ENCODE data around the gene ATP6V1E1. TPM values are rescaled to one million over a fixed set of nuclear protein-coding genes. Genes with fewer than 3 reads are reported as not detected.
A peak's percentile ranks its signal among the peaks of the same experiment; 100 is the strongest.
"Not testable (repeated sequence)": the region's sequence is repeated elsewhere in the genome, so short reads cannot be mapped to it uniquely, and the experiment has no call there.

The ATP6V1E1 gene
- total RNA-seq (121 TPM), polyA plus RNA-seq (138 TPM)
- long read RNA-seq, donor 1, partial matches to known transcripts: 0 of 4 reads
- long read RNA-seq, donor 1, other reads (novel, unspliced or antisense): 0 of 4 reads
- long read RNA-seq, donor 2, transcript ATP6V1E1-206 (2 exons, 832 nt): minor isoform, 5 of 45 reads
- long read RNA-seq, donor 2, transcript ATP6V1E1-201 (9 exons, 1,402 nt): major isoform, 35 of 45 reads
- long read RNA-seq, donor 2, partial matches to known transcripts: 0 of 45 reads
- long read RNA-seq, donor 2, other reads (novel, unspliced or antisense): 0 of 45 reads
- long read RNA-seq, donor 3, transcript ATP6V1E1-201 (9 exons, 1,402 nt): major isoform, 60 of 70 reads
- long read RNA-seq, donor 3, partial matches to known transcripts: 0 of 70 reads
- long read RNA-seq, donor 3, other reads (novel, unspliced or antisense): 0 of 70 reads
- long read RNA-seq, donor 4, transcript ATP6V1E1-201 (9 exons, 1,402 nt): major isoform, 16 of 26 reads
- long read RNA-seq, donor 4, partial matches to known transcripts: 0 of 26 reads
- long read RNA-seq, donor 4, other reads (novel, unspliced or antisense): 0 of 26 reads
- long read RNA-seq, donor 5, transcript ATP6V1E1-201 (9 exons, 1,402 nt): major isoform, 53 of 78 reads
- long read RNA-seq, donor 5, transcript ATP6V1E1-205 (3 exons, 558 nt): minor isoform, 12 of 78 reads
- long read RNA-seq, donor 5, partial matches to known transcripts: 5 of 78 reads
- long read RNA-seq, donor 5, other reads (novel, unspliced or antisense): 0 of 78 reads
- long read RNA-seq, donor 6, transcript ATP6V1E1-201 (9 exons, 1,402 nt): major isoform, 23 of 28 reads
- long read RNA-seq, donor 6, partial matches to known transcripts: 0 of 28 reads
- long read RNA-seq, donor 6, other reads (novel, unspliced or antisense): 0 of 28 reads
- long read RNA-seq, donor 7, transcript ATP6V1E1-201 (9 exons, 1,402 nt): major isoform, 40 of 54 reads
- long read RNA-seq, donor 7, transcript ATP6V1E1-205 (3 exons, 558 nt): minor isoform, 7 of 54 reads
- long read RNA-seq, donor 7, partial matches to known transcripts: 0 of 54 reads
- long read RNA-seq, donor 7, other reads (novel, unspliced or antisense): 0 of 54 reads
- long read RNA-seq, donor 8, transcript ATP6V1E1-201 (9 exons, 1,402 nt): major isoform, 18 of 19 reads
- long read RNA-seq, donor 8, partial matches to known transcripts: 0 of 19 reads
- long read RNA-seq, donor 8, other reads (novel, unspliced or antisense): 0 of 19 reads
- long read RNA-seq, donor 9, transcript ATP6V1E1-201 (9 exons, 1,402 nt): major isoform, 15 of 20 reads
- long read RNA-seq, donor 9, partial matches to known transcripts: 0 of 20 reads
- long read RNA-seq, donor 9, other reads (novel, unspliced or antisense): 0 of 20 reads
- long read RNA-seq, donor 10, transcript ATP6V1E1-205 (3 exons, 558 nt): minor isoform, 6 of 30 reads
- long read RNA-seq, donor 10, transcript ATP6V1E1-201 (9 exons, 1,402 nt): major isoform, 20 of 30 reads
- long read RNA-seq, donor 10, partial matches to known transcripts: 0 of 30 reads
- long read RNA-seq, donor 10, other reads (novel, unspliced or antisense): 0 of 30 reads

DNA sequence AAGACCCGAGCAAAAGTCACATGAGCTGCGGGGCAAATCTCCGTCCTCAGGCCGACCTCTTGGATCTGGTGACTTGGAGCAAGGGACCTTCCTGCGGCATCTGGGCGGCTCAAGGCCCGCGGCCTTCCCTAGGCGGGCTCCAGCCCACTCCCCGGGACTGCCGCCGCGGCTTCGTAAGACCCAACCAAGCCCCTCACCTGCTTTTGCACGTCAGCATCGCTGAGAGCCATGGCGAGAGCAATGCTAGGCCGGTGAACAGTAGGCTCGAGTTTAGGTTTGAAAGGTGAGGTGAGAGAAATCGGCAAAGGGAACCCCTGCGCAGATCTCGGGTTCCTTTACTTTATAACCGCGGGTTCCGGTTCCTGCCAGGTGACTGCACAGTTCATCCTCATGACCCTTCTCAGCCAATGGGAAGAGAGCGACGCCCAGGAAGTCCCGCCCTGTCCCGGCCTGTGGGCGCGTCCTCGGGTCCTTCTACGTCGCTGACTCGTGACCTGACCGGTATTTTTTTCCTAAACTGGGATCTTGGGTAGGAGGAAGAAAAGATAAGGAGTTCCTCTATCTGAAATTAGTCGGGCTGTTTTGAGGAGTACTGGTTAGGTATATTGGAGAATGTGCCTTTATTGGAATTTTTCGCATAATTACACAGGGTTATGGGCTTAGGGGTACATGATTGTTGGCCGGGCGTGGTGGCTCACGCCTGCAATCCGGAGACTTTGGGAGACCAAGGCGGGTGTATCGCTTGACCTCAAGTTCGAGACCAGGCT is at the start of gene ATP6V1E1:
Gene ATP6V1E1, minus strand, starts transcription at position 344 of the 767 bp plus-strand sequence. Its CDS starts 114 bp downstream, at position 230.
- Histone ChIP-seq H3K4me3 (ENCODE audit: low read length in 2 of 2) (peak within 1 kb of the TSS; percentile 97 to 100), H3K36me3 (ENCODE audit: control insufficient read depth in 2 of 2, insufficient read depth in 2 of 2, low read length in 1 of 2) (peaks cover 0 to 5% of the 10 kb centered on the region in 2 donors), H3K27me3 (ENCODE audit: control insufficient read depth in 2 of 2, insufficient read depth in 1 of 2, low read length in 1 of 2) (no peaks in the 10 kb centered on the region), H3K4me1 (ENCODE audit: control insufficient read depth in 2 of 2, insufficient read depth in 2 of 2, low read length in 2 of 2) (peaks cover 7 to 13% of the 10 kb centered on the region in 2 donors), H3K9me3 (ENCODE audit: control insufficient read depth in 2 of 2, insufficient read depth in 1 of 2, low read length in 1 of 2) (no peaks in the 10 kb centered on the region), H3K27ac (ENCODE audit: low read depth in 1 of 2, low read length in 1 of 2) (peak within 1 kb of the TSS; percentile 84 to 89)
- under 1% methylated on average over 45 of the region's 45 CpGs for WGBS
- DNase-seq (ENCODE audit: low read depth in 6 of 9, low spot score in 9 of 9): peak; percentile 86 to 98 (median 94)

DNA sequence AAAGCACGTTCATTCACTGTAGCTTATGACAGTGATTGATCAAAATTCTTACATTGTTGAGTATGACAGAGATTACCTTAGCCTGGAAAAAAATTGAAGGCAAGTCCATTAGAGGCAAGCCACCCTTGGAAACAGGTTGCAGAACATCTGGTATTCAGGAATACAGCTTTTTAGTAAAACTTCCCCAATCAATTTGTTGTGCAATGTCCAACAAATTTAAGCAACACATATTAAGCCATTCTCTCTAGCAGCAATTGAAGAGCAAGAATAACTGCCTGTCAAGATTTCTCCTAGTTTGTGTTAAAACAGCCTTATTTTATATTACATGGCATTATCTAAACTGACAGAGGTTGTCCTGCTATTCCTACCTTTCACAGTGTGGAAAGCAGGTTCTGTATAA is 47.0 kb upstream of the ATP6V1E1 start:
- H3K27ac ChIP-seq (ENCODE audit: low read depth in 1 of 2, low read length in 1 of 2): no peak overlapping the region
- H3K4me3 ChIP-seq (ENCODE audit: low read length in 2 of 2): no peak overlapping the region
- peaks cover 0 to 4% of the 10 kb centered on the region in 2 donors for H3K36me3 ChIP-seq (ENCODE audit: control insufficient read depth in 2 of 2, insufficient read depth in 2 of 2, low read length in 1 of 2)
- WGBS: 98% methylated on average over 1 of the region's 1 CpG
- no peak for DNase-seq (ENCODE audit: low read depth in 6 of 9, low spot score in 9 of 9)
- H3K9me3 ChIP-seq (ENCODE audit: control insufficient read depth in 2 of 2, insufficient read depth in 1 of 2, low read length in 1 of 2): no peaks in the 10 kb centered on the region
- no peaks in the 10 kb centered on the region for H3K27me3 ChIP-seq (ENCODE audit: control insufficient read depth in 2 of 2, insufficient read depth in 1 of 2, low read length in 1 of 2)
- H3K4me1 ChIP-seq (ENCODE audit: control insufficient read depth in 2 of 2, insufficient read depth in 2 of 2, low read length in 2 of 2): no peaks in the 10 kb centered on the region

- Histone ChIP-seq H3K27me3 (ENCODE audit: control insufficient read depth in 2 of 2, insufficient read depth in 1 of 2, low read length in 1 of 2) (no peaks in the 10 kb centered on the region), H3K4me1 (ENCODE audit: control insufficient read depth in 2 of 2, insufficient read depth in 2 of 2, low read length in 2 of 2) (no peaks in the 10 kb centered on the region), H3K36me3 (ENCODE audit: control insufficient read depth in 2 of 2, insufficient read depth in 2 of 2, low read length in 1 of 2) (peaks cover 0 to 6% of the 10 kb centered on the region in 2 donors), H3K27ac (ENCODE audit: low read depth in 1 of 2, low read length in 1 of 2) (no peak overlapping the region), H3K9me3 (ENCODE audit: control insufficient read depth in 2 of 2, insufficient read depth in 1 of 2, low read length in 1 of 2) (no peaks in the 10 kb centered on the region), H3K4me3 (ENCODE audit: low read length in 2 of 2) (no peak overlapping the region)
- DNase-seq (ENCODE audit: low read depth in 6 of 9, low spot score in 9 of 9): no peak
- 97% methylated on average over 7 of the region's 7 CpGs for WGBS
These were observed 45.6 kb upstream of the ATP6V1E1 start for GRCh38 chr22:17674152-17674551.

DNA sequence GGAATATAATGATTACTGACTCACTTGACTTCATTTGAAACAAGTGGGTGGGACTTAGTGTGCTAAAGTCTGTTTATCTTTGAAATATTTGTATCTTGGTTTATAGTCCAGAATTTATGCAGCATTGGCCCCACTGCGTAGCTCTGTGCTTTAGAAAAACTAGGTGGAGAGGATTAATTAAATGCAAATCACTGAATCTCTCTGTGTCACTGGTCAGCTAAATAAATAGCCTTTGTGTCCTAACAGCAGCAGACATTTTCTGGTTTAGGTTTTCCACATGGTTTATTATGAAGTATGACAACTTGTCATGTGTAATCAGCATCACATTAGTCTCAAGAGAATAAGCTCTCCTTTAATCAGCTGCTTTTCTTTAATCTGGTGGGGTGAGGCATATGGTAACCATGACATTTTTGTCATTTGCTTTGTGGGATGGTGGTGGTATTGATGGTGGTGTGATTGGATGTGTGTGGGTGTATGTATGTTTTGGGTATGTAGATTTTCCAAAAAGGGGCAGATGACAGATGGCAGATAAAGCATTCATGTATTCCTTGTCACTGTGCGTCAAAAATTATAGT is 44.0 kb upstream of the ATP6V1E1 start:
- H3K27ac ChIP-seq (ENCODE audit: low read depth in 1 of 2, low read length in 1 of 2): no peak overlapping the region
- no peaks in the 10 kb centered on the region for H3K9me3 ChIP-seq (ENCODE audit: control insufficient read depth in 2 of 2, insufficient read depth in 1 of 2, low read length in 1 of 2)
- H3K27me3 ChIP-seq (ENCODE audit: control insufficient read depth in 2 of 2, insufficient read depth in 1 of 2, low read length in 1 of 2): no peaks in the 10 kb centered on the region
- no peak for DNase-seq (ENCODE audit: low read depth in 6 of 9, low spot score in 9 of 9)
- 93% methylated on average over 2 of the region's 2 CpGs for WGBS
- H3K36me3 ChIP-seq (ENCODE audit: control insufficient read depth in 2 of 2, insufficient read depth in 2 of 2, low read length in 1 of 2): peaks cover 0 to 6% of the 10 kb centered on the region in 2 donors
- no peak overlapping the region for H3K4me3 ChIP-seq (ENCODE audit: low read length in 2 of 2)
- no peaks in the 10 kb centered on the region for H3K4me1 ChIP-seq (ENCODE audit: control insufficient read depth in 2 of 2, insufficient read depth in 2 of 2, low read length in 2 of 2)

GRCh38 chr22:17671521-17672092 is 43.1 kb upstream of the ATP6V1E1 start:
- WGBS: over 99% methylated on average over 10 of the region's 10 CpGs
- H3K27me3 ChIP-seq (ENCODE audit: control insufficient read depth in 2 of 2, insufficient read depth in 1 of 2, low read length in 1 of 2); H3K4me3 ChIP-seq (ENCODE audit: low read length in 2 of 2); H3K27ac ChIP-seq (ENCODE audit: low read depth in 1 of 2, low read length in 1 of 2); H3K9me3 ChIP-seq (ENCODE audit: control insufficient read depth in 2 of 2, insufficient read depth in 1 of 2, low read length in 1 of 2); H3K4me1 ChIP-seq (ENCODE audit: control insufficient read depth in 2 of 2, insufficient read depth in 2 of 2, low read length in 2 of 2); H3K36me3 ChIP-seq (ENCODE audit: control insufficient read depth in 2 of 2, insufficient read depth in 2 of 2, low read length in 1 of 2); DNase-seq (ENCODE audit: low read depth in 6 of 9, low spot score in 9 of 9): not testable (repeated sequence)

DNA sequence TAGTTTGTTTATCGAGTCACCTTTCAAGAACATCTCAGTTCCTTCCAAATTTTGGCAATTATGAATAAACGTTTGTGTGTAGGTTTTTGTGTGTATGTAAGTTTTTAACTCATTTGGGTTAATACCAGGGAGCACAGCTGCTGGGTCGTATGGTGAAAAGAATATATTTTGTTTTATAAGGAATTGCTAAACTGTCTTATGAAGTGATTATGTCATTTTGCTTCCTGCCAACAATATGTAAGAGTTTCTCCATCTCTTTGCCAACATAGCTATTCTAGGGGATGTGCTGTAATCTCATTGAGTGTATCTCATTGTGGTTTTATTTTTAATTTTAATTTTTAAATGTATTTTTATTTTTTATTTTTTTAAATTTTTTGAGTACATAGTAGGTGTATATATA is 37.3 kb upstream of the ATP6V1E1 start:
- 98% methylated on average over 3 of the region's 3 CpGs for WGBS
- no peak for DNase-seq (ENCODE audit: low read depth in 6 of 9, low spot score in 9 of 9)
- peaks cover 12 to 19% of the 10 kb centered on the region in 2 donors for H3K36me3 ChIP-seq (ENCODE audit: control insufficient read depth in 2 of 2, insufficient read depth in 2 of 2, low read length in 1 of 2)
- peaks cover 0 to 6% of the 10 kb centered on the region in 2 donors for H3K9me3 ChIP-seq (ENCODE audit: control insufficient read depth in 2 of 2, insufficient read depth in 1 of 2, low read length in 1 of 2)
- no peaks in the 10 kb centered on the region for H3K4me1 ChIP-seq (ENCODE audit: control insufficient read depth in 2 of 2, insufficient read depth in 2 of 2, low read length in 2 of 2)
- H3K27ac ChIP-seq (ENCODE audit: low read depth in 1 of 2, low read length in 1 of 2): no peak overlapping the region
- no peak overlapping the region for H3K4me3 ChIP-seq (ENCODE audit: low read length in 2 of 2)
- H3K27me3 ChIP-seq (ENCODE audit: control insufficient read depth in 2 of 2, insufficient read depth in 1 of 2, low read length in 1 of 2): no peaks in the 10 kb centered on the region

DNA sequence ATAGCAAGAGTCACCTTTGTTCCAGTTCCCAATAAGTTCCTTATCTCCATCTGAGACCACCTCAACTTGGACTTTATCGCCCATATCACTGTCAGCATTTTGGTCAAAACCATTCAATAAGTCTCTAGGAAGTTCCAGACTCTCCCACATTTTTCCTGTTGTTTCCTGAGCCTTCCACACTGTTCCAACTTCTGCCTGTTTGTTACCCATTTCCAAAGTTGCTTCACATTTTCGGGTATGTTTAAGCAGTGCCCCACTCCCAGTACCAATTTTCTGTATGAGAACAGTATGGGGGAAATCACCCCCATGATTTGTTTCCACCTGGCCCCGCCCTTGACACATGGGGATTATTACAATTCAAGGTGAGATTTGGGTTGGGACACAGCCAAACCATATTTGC is 36.7 kb upstream of the ATP6V1E1 start:
- peaks cover 12 to 14% of the 10 kb centered on the region in 2 donors for H3K36me3 ChIP-seq (ENCODE audit: control insufficient read depth in 2 of 2, insufficient read depth in 2 of 2, low read length in 1 of 2)
- 98% methylated on average over 3 of the region's 3 CpGs for WGBS
- no peaks in the 10 kb centered on the region for H3K4me1 ChIP-seq (ENCODE audit: control insufficient read depth in 2 of 2, insufficient read depth in 2 of 2, low read length in 2 of 2)
- peaks cover 0 to 6% of the 10 kb centered on the region in 2 donors for H3K9me3 ChIP-seq (ENCODE audit: control insufficient read depth in 2 of 2, insufficient read depth in 1 of 2, low read length in 1 of 2)
- no peak for DNase-seq (ENCODE audit: low read depth in 6 of 9, low spot score in 9 of 9)
- H3K4me3 ChIP-seq (ENCODE audit: low read length in 2 of 2): no peak overlapping the region
- H3K27ac ChIP-seq (ENCODE audit: low read depth in 1 of 2, low read length in 1 of 2): no peak overlapping the region
- no peaks in the 10 kb centered on the region for H3K27me3 ChIP-seq (ENCODE audit: control insufficient read depth in 2 of 2, insufficient read depth in 1 of 2, low read length in 1 of 2)

All from thymus (tissue), 14 donors.